ENCODE results near the gene SIM1. TPM values are rescaled to one million over a fixed set of nuclear protein-coding genes. Genes with fewer than 3 reads are reported as not detected.

Gene SIM1
- total RNA-seq, 1 donor from 2014 or later, result not detected

DNA sequence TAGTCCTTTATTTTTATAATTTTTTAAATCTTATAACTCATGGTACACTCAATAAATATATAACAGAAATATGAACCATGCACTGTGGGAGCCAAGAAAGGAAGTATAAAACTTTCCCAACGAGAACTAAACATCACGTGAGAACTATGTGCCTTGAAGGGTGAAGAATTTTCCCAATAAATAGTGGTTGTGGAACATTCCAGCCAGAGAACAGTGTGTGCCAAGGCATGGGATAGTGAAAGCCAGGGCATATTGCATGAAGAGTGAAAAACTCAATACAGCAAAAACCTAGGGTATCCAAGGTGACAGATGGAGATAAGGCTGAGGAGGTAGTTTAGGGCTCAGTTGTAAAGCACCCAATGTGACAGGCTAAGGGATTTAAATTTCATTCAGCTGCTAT lies 86.1 kb downstream of the SIM1 start:
- Histone ChIP-seq H3K9me3 (ENCODE audit: low read depth) (no peaks in the 10 kb centered on the region), H3K4me2 (no peak overlapping the region), H3K79me2 (ENCODE audit: low read depth) (no peaks in the 10 kb centered on the region), H3K9ac (no peak overlapping the region), H3K4me1 (no peaks in the 10 kb centered on the region), H3K27me3 (no peaks in the 10 kb centered on the region), H3K4me3 (no peak overlapping the region), H3K36me3 (no peaks in the 10 kb centered on the region), H4K20me1 (ENCODE audit: low read depth) (no peaks in the 10 kb centered on the region), H3F3A (ENCODE audit: low read depth) (no peaks in the 10 kb centered on the region), H2AFZ (replicated peaks) (no peak overlapping the region), H3K27ac (no peak overlapping the region)
- Mint-ChIP-seq H3K27ac (no peak overlapping the region), H3K36me3 (no peaks in the 10 kb centered on the region), H3K27me3 (ENCODE audit: insufficient read depth, low read depth) (peaks cover 6% of the 10 kb centered on the region), H3K4me1 (no peaks in the 10 kb centered on the region), H3K9me3 (no peaks in the 10 kb centered on the region), H3K4me3 (no peak overlapping the region)
- TF ChIP-seq EZH2 (IDR thresholded peaks at IDR 0.05), result no peak
- TF ChIP-seq, protein P1, sequence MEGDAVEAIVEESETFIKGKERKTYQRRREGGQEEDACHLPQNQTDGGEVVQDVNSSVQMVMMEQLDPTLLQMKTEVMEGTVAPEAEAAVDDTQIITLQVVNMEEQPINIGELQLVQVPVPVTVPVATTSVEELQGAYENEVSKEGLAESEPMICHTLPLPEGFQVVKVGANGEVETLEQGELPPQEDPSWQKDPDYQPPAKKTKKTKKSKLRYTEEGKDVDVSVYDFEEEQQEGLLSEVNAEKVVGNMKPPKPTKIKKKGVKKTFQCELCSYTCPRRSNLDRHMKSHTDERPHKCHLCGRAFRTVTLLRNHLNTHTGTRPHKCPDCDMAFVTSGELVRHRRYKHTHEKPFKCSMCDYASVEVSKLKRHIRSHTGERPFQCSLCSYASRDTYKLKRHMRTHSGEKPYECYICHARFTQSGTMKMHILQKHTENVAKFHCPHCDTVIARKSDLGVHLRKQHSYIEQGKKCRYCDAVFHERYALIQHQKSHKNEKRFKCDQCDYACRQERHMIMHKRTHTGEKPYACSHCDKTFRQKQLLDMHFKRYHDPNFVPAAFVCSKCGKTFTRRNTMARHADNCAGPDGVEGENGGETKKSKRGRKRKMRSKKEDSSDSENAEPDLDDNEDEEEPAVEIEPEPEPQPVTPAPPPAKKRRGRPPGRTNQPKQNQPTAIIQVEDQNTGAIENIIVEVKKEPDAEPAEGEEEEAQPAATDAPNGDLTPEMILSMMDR (IDR thresholded peaks at IDR 0.05), result no peak
- no peak for TF ChIP-seq EZH2phosphoT487 (IDR thresholded peaks at IDR 0.05)
- DNase-seq (ENCODE audit: low spot score), result no peak

GRCh38 chr6:100376103-100376502 lies 88.6 kb downstream of the SIM1 start:
- peaks cover 9% of the 10 kb centered on the region for H3K27me3 Mint-ChIP-seq (ENCODE audit: insufficient read depth, low read depth)
- peak; percentile 15 for DNase-seq (ENCODE audit: low spot score)
- no peak overlapping the region for H3K4me2 ChIP-seq
- H3K4me3 Mint-ChIP-seq, result no peak overlapping the region
- TF ChIP-seq EZH2phosphoT487 (IDR thresholded peaks at IDR 0.05) (no peak), EZH2 (IDR thresholded peaks at IDR 0.05) (no peak)
- TF ChIP-seq, protein P1 (IDR thresholded peaks at IDR 0.05), result no peak
- no peaks in the 10 kb centered on the region for H3K27me3 ChIP-seq
- no peaks in the 10 kb centered on the region for H3K9me3 Mint-ChIP-seq
- no peaks in the 10 kb centered on the region for H3K36me3 Mint-ChIP-seq
- H3K4me3 ChIP-seq, result no peak overlapping the region
- no peaks in the 10 kb centered on the region for H3K36me3 ChIP-seq
- H3K4me1 Mint-ChIP-seq, result peaks cover 12% of the 10 kb centered on the region
- H4K20me1 ChIP-seq (ENCODE audit: low read depth), result no peaks in the 10 kb centered on the region
- H3K9me3 ChIP-seq (ENCODE audit: low read depth), result no peaks in the 10 kb centered on the region
- H3K79me2 ChIP-seq (ENCODE audit: low read depth), result no peaks in the 10 kb centered on the region
- no peaks in the 10 kb centered on the region for H3F3A ChIP-seq (ENCODE audit: low read depth)
- H2AFZ ChIP-seq (replicated peaks), result no peak overlapping the region
- no peak overlapping the region for H3K27ac Mint-ChIP-seq
- no peak overlapping the region for H3K9ac ChIP-seq
- no peak overlapping the region for H3K27ac ChIP-seq
- H3K4me1 ChIP-seq, result peaks cover 9% of the 10 kb centered on the region

GRCh38 chr6:100372326-100373091 lies 92.2 kb downstream of the SIM1 start:
- Histone ChIP-seq H3K9me3 (ENCODE audit: low read depth) (no peaks in the 10 kb centered on the region), H3K9ac (no peak overlapping the region), H3K4me1 (peaks cover 9% of the 10 kb centered on the region), H3K27ac (no peak overlapping the region), H3K27me3 (no peaks in the 10 kb centered on the region), H3F3A (ENCODE audit: low read depth) (no peaks in the 10 kb centered on the region), H3K4me2 (no peak overlapping the region), H2AFZ (replicated peaks) (peak overlapping the region; percentile 19), H4K20me1 (ENCODE audit: low read depth) (no peaks in the 10 kb centered on the region), H3K4me3 (no peak overlapping the region), H3K79me2 (ENCODE audit: low read depth) (no peaks in the 10 kb centered on the region), H3K36me3 (no peaks in the 10 kb centered on the region)
- H3K36me3 Mint-ChIP-seq, result no peaks in the 10 kb centered on the region
- TF ChIP-seq, protein P1 (IDR thresholded peaks at IDR 0.05), result no peak
- no peak for TF ChIP-seq EZH2 (IDR thresholded peaks at IDR 0.05)
- TF ChIP-seq EZH2phosphoT487 (IDR thresholded peaks at IDR 0.05), result no peak
- DNase-seq (ENCODE audit: low spot score), result no peak
- H3K27ac Mint-ChIP-seq, result no peak overlapping the region
- H3K9me3 Mint-ChIP-seq, result no peaks in the 10 kb centered on the region
- peaks cover 12% of the 10 kb centered on the region for H3K4me1 Mint-ChIP-seq
- peak overlapping the region; percentile 4 for H3K4me3 Mint-ChIP-seq
- H3K27me3 Mint-ChIP-seq (ENCODE audit: insufficient read depth, low read depth), result peaks cover 9% of the 10 kb centered on the region

Data from neural progenitor cell (in vitro differentiated cells).